Astrocyte of the cerebellum (primary cell): ENCODE results near the gene EPS8.

ENCODE experiments used
- DNase-seq: peaks from one replicate; pipeline ENCODE4 v3.0.0-alpha.2; 2011; ENCODE audit warnings: low read depth
- H3K4me3 ChIP-seq: 2 replicates; pipeline ENCODE4 v1.5.1; 2011; ENCODE audit warnings: mild to moderate bottlenecking, low read depth, low read length, moderate library complexity
- in situ Hi-C: cut with HindIII; loops from 2 replicates; pipeline ENCODE4 v1.10.0; 2017; ENCODE audit warnings: low sequenced_read_pairs
- TF ChIP-seq, protein P1 (sequence below): IDR thresholded peaks from 2 replicates; pipeline ENCODE4 v1.5.1; 2012; ENCODE audit warnings: low read length, low read depth, moderate library complexity, mild to moderate bottlenecking; ENCODE audit errors: missing control alignments

Gene EPS8

DNA sequence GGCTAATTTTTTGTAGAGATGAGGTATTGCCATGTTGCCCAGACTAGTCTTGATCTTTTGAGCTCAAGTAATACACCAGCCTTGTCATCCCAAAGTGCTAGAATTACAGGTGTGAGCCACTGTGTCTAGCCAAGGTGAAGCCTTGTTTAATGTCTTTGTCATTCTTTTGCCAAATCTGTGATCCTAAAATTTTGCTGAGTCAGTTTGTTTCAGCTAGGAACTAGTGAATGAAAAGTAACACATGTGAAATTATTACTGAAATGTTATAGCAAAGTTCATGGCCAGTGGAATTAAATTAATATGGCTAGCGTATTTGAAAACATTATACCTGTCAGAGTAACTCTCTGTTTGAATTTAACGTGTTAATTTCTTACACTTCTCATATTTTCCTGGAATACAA is 26.5 kb upstream of the EPS8 start:
- no peak for DNase-seq
- in situ Hi-C loops, result no loop called here
- TF ChIP-seq, protein P1, sequence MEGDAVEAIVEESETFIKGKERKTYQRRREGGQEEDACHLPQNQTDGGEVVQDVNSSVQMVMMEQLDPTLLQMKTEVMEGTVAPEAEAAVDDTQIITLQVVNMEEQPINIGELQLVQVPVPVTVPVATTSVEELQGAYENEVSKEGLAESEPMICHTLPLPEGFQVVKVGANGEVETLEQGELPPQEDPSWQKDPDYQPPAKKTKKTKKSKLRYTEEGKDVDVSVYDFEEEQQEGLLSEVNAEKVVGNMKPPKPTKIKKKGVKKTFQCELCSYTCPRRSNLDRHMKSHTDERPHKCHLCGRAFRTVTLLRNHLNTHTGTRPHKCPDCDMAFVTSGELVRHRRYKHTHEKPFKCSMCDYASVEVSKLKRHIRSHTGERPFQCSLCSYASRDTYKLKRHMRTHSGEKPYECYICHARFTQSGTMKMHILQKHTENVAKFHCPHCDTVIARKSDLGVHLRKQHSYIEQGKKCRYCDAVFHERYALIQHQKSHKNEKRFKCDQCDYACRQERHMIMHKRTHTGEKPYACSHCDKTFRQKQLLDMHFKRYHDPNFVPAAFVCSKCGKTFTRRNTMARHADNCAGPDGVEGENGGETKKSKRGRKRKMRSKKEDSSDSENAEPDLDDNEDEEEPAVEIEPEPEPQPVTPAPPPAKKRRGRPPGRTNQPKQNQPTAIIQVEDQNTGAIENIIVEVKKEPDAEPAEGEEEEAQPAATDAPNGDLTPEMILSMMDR, result no peak
- H3K4me3 ChIP-seq, result no peak overlapping the region

DNA sequence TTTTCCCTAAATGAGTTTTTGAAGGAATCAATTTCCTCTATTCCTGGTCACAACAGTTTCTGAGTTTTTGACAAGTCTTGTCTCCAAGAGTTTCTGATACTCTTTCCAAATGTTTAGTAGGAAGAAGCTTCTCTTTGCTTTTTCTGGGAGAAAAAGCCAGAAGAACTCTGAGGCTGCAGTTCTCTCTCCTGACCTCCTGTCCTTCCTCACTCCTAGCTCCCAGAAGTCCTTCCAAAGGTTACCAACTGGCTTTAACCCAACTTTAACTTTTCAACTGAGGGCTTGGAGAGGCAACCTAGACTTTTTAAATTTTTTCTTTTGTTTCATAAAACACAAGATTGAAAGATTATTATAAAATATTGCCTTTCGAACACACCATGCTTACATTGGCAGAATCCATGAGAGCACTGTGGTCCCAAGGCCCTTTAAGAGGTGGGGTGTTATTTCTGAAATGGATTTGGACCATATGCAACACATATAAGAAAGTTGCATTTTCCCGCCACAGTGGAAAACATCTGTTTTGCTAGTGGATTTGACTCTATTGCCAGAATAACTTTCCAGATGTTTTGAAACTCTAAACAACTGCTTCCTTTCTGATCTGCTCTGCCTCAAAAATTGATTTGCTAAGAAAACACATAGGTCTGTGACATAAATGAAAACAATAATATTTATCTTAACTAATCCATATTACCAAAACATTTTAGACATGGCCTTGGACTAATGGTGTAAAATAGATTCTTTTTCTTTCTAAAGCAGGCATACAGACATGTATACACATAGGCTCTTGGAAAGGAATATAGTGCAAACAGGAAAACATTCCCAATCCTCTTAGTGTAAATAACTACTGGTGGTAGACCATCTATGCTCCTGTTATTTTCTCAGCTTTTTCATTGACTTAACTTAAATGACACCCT is 22.3 kb upstream of the EPS8 start:
- DNase-seq, result no peak
- TF ChIP-seq, protein P1, result no peak
- in situ Hi-C loops, result no loop called here
- H3K4me3 ChIP-seq, result no peak overlapping the region

DNA sequence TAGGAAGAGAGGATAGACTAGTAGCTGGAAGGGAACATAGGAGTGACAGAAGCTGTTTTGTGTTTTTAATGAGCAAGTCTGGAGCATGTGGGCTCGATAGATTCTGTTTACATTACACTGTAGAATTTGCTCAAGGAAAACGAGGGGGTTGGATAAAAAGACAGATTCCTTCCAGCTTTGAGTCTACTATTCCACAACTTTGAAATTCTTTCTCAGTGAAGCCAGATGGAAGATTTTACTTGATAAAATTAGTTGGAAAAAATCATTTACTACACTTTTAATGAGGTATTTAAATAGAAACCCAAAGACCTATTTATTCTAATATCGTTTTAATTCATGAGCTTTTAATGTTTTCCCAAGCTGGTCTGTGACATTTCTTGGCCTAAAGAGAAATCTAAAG is 19.5 kb upstream of the EPS8 start:
- TF ChIP-seq, protein P1, result no peak
- DNase-seq, result no peak
- H3K4me3 ChIP-seq, result no peak overlapping the region
- in situ Hi-C loops, result no loop called here

DNA sequence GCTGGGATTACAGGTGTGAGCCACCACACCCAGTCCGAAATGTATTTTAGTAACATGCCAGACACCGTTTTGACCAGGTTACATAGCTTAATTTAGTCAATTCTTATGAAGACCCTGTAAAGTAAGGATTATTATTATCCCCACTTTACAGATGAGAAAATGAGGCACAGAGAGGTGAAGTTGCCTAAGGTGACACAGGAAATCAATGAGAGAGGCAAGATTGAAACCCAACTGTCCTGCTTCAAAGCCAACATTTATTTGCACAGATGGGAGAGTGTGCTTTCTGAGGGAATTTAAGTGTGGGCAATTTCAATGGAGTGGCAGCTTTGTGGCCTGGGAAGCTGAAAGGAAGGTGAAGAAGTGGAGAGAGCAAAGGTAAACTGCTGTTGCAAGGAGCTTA is 19.1 kb upstream of the EPS8 start:
- TF ChIP-seq, protein P1, result no peak
- in situ Hi-C loops, result no loop called here
- no peak overlapping the region for H3K4me3 ChIP-seq
- no peak for DNase-seq

DNA sequence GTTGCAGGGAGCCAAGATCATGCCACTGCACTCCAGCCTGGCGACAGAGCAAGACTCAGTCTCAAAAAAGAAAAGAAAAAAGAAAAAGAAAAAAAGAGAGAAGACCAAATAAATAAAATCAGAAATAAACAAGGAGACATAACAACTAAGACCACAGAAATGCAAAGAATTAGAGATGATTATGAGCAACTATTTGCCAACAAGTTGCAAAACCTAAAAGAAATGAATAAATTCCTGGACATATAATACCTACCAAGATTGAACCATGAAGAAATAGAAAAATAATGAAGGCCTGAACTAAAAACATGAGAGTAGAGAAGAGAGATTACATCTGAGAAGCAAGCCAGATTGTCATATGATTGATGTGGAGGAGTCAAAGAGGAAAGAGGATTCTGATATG is 17.6 kb upstream of the EPS8 start:
- H3K4me3 ChIP-seq, result no peak overlapping the region
- in situ Hi-C loops, result no loop called here
- DNase-seq, result no peak
- TF ChIP-seq, protein P1, result no peak

DNA sequence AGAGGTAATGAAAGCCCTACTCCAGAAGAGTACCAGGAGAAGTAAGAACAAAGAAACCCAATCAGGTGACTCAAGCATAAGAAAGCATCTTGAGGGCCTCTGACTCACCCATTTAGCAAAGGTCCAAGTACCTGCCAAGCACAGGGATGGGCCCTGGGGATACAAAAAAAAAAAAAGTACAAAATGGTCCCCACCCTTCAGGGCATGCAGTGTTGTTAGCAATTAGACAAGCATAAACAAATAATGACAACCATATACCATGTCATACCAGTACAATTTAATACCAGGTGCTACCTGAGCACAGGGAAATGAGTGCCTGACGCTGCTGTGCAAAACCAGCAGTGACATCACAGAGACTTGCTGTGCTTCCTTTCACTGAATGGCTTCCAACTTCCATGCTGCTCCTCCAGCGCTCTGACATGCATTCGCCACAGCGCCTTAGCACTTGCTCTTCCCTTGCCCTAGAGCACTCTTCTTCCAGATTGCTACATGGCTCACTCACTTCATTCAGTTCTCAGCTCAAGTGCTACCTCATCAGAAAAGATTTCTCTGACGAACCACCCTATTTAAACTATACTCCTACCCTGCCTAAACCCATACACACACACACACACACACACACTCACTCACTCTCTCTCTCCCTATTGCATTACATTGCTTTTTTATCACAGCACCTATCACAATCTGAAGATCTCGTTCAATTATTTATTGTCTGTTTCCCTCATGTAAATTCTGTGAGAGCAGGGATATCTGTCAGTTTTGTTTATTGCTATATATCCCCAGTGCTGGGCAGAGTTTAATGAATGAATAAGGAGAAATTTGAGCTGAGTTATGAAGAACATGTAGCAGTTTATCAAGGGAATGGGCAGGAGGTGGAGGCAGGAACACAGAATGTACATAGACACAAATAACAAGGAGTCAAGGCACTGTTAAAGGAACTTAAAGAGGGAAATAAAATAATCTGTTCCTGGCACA is 12.9 kb upstream of the EPS8 start:
- H3K4me3 ChIP-seq, result no peak overlapping the region
- in situ Hi-C loops, result no loop called here
- DNase-seq, result no peak
- TF ChIP-seq, protein P1, result no peak
